HEK293T (cell line): Measurements from ENCODE around the gene TPD52L1.

Source experiments
- CTCF ChIA-PET: fragments of 350-600 bp; formaldehyde crosslinking; extraction: SDS; loops from one replicate; lab custom pipeline; 2021; ENCODE audit warnings: antibody characterized with exemption, inconsistent platforms; lab: Yijun Ruan, JAX
- POLR2A ChIA-PET: fragments of 350-600 bp; formaldehyde crosslinking; extraction: SDS; loops from one replicate; lab custom pipeline; 2020; ENCODE audit warnings: antibody characterized with exemption, inconsistent platforms; lab: Yijun Ruan, JAX
- DNase-seq: peaks from one replicate; pipeline ENCODE4 v3.0.0; 2012; ENCODE audit warnings: mixed read lengths; ENCODE audit errors: extremely low spot score
- ARNT ChIP-seq: fragments of 450-650 bp; IDR thresholded peaks from 2 replicates; pipeline ENCODE4 v1.6.1; 2017; ENCODE audit warnings: mild to moderate bottlenecking
- BHLHE40 ChIP-seq: fragments of 450-650 bp; IDR thresholded peaks from 2 replicates; pipeline ENCODE4 v1.6.1; 2016; ENCODE audit warnings: mild to moderate bottlenecking, moderate library complexity, borderline replicate concordance
- CTBP1 ChIP-seq: fragments of 450-650 bp; IDR thresholded peaks from 2 replicates; pipeline ENCODE4 v1.6.1; 2016; ENCODE audit warnings: borderline replicate concordance
- ELF4 ChIP-seq: fragments of 450-650 bp; IDR thresholded peaks from 2 replicates; pipeline ENCODE4 v1.6.1; 2017; ENCODE audit warnings: antibody characterized with exemption
- FOXA1 ChIP-seq: fragments of 450-650 bp; IDR thresholded peaks from 2 replicates; pipeline ENCODE4 v1.6.1; 2016; ENCODE audit warnings: mild to moderate bottlenecking
- FOXK2 ChIP-seq: fragments of 450-650 bp; IDR thresholded peaks from 2 replicates; pipeline ENCODE4 v1.6.1; 2016; ENCODE audit warnings: mild to moderate bottlenecking
- FOXM1 ChIP-seq: fragments of 450-650 bp; IDR thresholded peaks from 2 replicates; pipeline ENCODE4 v1.6.1; 2017; ENCODE audit warnings: mild to moderate bottlenecking, borderline replicate concordance
- HDGF ChIP-seq: fragments of 450-650 bp; IDR thresholded peaks from 2 replicates; pipeline ENCODE4 v1.6.1; 2017; ENCODE audit warnings: antibody characterized with exemption, borderline replicate concordance
- L3MBTL2 ChIP-seq: fragments of 450-650 bp; conservative IDR thresholded peaks from 2 replicates; pipeline ENCODE4 v1.6.1; 2016; ENCODE audit warnings: mild to moderate bottlenecking
- LEF1 ChIP-seq: fragments of 450-650 bp; IDR thresholded peaks from 2 replicates; pipeline ENCODE4 v1.6.1; 2017; ENCODE audit warnings: mild to moderate bottlenecking, borderline replicate concordance
- NFRKB ChIP-seq: fragments of 450-650 bp; IDR thresholded peaks from 2 replicates; pipeline ENCODE4 v1.6.1; 2016; ENCODE audit warnings: mild to moderate bottlenecking, moderate library complexity
- SP1 ChIP-seq: fragments of 450-650 bp; IDR thresholded peaks from 2 replicates; pipeline ENCODE4 v1.6.1; 2017
- SUZ12 ChIP-seq: fragments of 450-650 bp; IDR thresholded peaks from 2 replicates; pipeline ENCODE4 v1.6.1; 2016; ENCODE audit warnings: mild to moderate bottlenecking
- TARDBP ChIP-seq: fragments of 450-650 bp; IDR thresholded peaks from 2 replicates; pipeline ENCODE4 v1.6.1; 2016
- ZNF384 ChIP-seq: fragments of 450-650 bp; IDR thresholded peaks from 2 replicates; pipeline ENCODE4 v1.6.1; 2016
- TF ChIP-seq, protein P1 (sequence below): fragments of 450-650 bp; IDR thresholded peaks from 2 replicates; pipeline ENCODE4 v1.6.1; 2016

Gene TPD52L1

DNA sequence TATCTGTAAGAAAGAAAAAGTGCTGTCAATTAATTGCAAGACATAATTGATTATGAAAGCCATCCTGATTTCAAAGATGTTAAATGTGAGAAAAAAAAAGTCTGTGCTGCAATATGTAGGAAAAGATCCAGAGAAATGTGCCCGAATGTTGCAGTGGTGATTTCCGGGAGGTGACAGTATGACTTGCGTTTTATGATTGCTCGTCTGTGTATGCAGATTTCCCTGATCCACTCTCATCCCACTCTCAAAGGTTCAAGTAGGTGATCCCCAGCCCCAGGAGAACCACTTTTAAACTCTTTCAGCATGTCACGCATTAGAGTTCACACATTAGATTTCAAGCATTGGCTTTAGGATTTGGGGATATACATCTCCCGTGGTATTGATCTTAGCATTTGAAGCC lies 57.8 kb downstream of the TPD52L1 start:
- ChIA-PET POLR2A (no interaction called here), CTCF (no interaction called here)
- TF ChIP-seq ARNT (no peak), ELF4 (no peak), FOXK2 (no peak), L3MBTL2 (no peak), TARDBP (no peak), SUZ12 (no peak), LEF1 (no peak), NFRKB (no peak), BHLHE40 (no peak), FOXA1 (no peak), SP1 (no peak), HDGF (no peak), FOXM1 (no peak), CTBP1 (no peak), ZNF384 (no peak)
- TF ChIP-seq, protein P1, sequence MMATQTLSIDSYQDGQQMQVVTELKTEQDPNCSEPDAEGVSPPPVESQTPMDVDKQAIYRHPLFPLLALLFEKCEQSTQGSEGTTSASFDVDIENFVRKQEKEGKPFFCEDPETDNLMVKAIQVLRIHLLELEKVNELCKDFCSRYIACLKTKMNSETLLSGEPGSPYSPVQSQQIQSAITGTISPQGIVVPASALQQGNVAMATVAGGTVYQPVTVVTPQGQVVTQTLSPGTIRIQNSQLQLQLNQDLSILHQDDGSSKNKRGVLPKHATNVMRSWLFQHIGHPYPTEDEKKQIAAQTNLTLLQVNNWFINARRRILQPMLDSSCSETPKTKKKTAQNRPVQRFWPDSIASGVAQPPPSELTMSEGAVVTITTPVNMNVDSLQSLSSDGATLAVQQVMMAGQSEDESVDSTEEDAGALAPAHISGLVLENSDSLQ = no peak
- no peak for DNase-seq

DNA sequence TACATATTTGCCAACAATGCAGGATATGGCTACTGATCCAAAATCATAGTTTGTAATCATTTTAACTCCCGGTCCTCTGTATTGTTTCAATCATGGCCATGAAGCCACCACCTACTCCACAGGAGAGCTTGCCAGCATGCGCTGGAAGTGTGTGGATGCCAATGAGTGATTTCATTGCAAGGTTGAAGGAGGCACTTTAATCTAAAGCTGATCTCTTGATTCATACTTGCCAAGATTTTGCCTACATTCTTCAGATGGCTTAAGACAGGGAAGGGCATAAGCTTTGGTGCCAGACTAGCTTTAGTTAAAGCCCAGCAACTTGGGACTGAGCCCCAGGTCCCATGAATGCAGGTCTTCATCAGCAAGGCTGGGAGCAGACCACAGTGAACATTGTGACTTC lies 58.8 kb downstream of the TPD52L1 start:
- ChIA-PET CTCF (interaction anchor here (0.9 kb wide), 1 partner anchor 10 kb away, joined by 3 read pairs; no protein-coding TSS in a partner anchor), POLR2A (no interaction called here)
- no peak for TF ChIP-seq HDGF
- TF ChIP-seq FOXK2 = no peak
- no peak for TF ChIP-seq TARDBP
- TF ChIP-seq FOXA1 = no peak
- no peak for TF ChIP-seq BHLHE40
- no peak for TF ChIP-seq L3MBTL2
- TF ChIP-seq, protein P1 = no peak
- TF ChIP-seq NFRKB = no peak
- no peak for TF ChIP-seq FOXM1
- TF ChIP-seq ARNT = no peak
- TF ChIP-seq LEF1 = no peak
- TF ChIP-seq CTBP1 = no peak
- no peak for TF ChIP-seq ELF4
- no peak for TF ChIP-seq SUZ12
- DNase-seq = no peak

GRCh38 chr6:125213939-125214338 lies 60.4 kb downstream of the TPD52L1 start:
- ChIA-PET POLR2A (no interaction called here), CTCF (no interaction called here)
- TF ChIP-seq SP1 (no peak), FOXK2 (no peak), L3MBTL2 (no peak), NFRKB (no peak), ELF4 (no peak), HDGF (no peak), ZNF384 (no peak), ARNT (no peak), FOXM1 (no peak)
- DNase-seq = no peak

- DNase-seq = no peak
- TF ChIP-seq CTBP1 (no peak), SUZ12 (no peak), ZNF384 (no peak), LEF1 (no peak), L3MBTL2 (no peak), SP1 (no peak), BHLHE40 (no peak), HDGF (no peak), TARDBP (no peak), FOXK2 (no peak), NFRKB (no peak), ARNT (no peak), ELF4 (no peak)
- TF ChIP-seq, protein P1 = no peak
- CTCF ChIA-PET = no interaction called here
- POLR2A ChIA-PET = no interaction called here
Observed at GRCh38 chr6:125215252-125215819, 61.8 kb downstream of the TPD52L1 start.

GRCh38 chr6:125216015-125216414 lies 62.4 kb downstream of the TPD52L1 start:
- POLR2A ChIA-PET = interaction anchor here (0.6 kb wide), 1 partner anchor 62 kb away, joined by 3 read pairs; no protein-coding TSS in a partner anchor

GRCh38 chr6:125217369-125217768 lies 63.8 kb downstream of the TPD52L1 start:
- no peak for TF ChIP-seq CTBP1
- TF ChIP-seq, protein P1 = no peak
- TF ChIP-seq SP1 = no peak
- no peak for DNase-seq
- POLR2A ChIA-PET = no interaction called here
- CTCF ChIA-PET = no interaction called here

More at GRCh38 chr6:125216015-125216414, 62.4 kb downstream of the TPD52L1 start:
- no peak for TF ChIP-seq FOXA1
- DNase-seq = no peak
- CTCF ChIA-PET = no interaction called here
